SK-N-SH treated with all-trans-retinoic acid at 6 μM for 48 hours (cell line): Measurements from ENCODE around the gene ZC2HC1B.
"Not testable (repeated sequence)": the region's sequence is repeated elsewhere in the genome, so short reads cannot be mapped to it uniquely, and the experiment has no call there.

Experiments
- ATAC-seq: fragments of 200-7000 bp; cut with Tn5 transposase; 3 replicates; pipeline ENCODE4 v1.9.1; 2020; ENCODE audit warnings: mild to moderate bottlenecking, moderate library complexity
- ARNTL ChIP-seq: fragments of 450-650 bp; formaldehyde crosslinking; IDR thresholded peaks from 2 replicates; pipeline ENCODE4 v1.5.0; 2020; ENCODE audit warnings: low read depth, mild to moderate bottlenecking, moderate library complexity, borderline replicate concordance
- BACH2 ChIP-seq: fragments of 250-450 bp; sonication (Bioruptor Pico); IDR thresholded peaks from 2 replicates; pipeline ENCODE4 v1.9.0; 2021; ENCODE audit warnings: mild to moderate bottlenecking, borderline replicate concordance
- CSDC2 ChIP-seq: fragments of 250-450 bp; sonication (Bioruptor Pico); IDR thresholded peaks from 2 replicates; pipeline ENCODE4 v1.5.0; 2020; ENCODE audit warnings: mild to moderate bottlenecking, moderate library complexity
- ESRRG ChIP-seq: fragments of 250-450 bp; sonication (Bioruptor Pico); IDR thresholded peaks from 2 replicates; pipeline ENCODE4 v1.6.1; 2021; ENCODE audit warnings: mild to moderate bottlenecking
- GLIS3 ChIP-seq: fragments of 250-450 bp; sonication (Bioruptor Pico); IDR thresholded peaks from 2 replicates; pipeline ENCODE4 v1.5.0; 2020; ENCODE audit warnings: mild to moderate bottlenecking, moderate library complexity
- ISL1 ChIP-seq: fragments of 250-450 bp; sonication (Bioruptor Pico); IDR thresholded peaks from 2 replicates; pipeline ENCODE4 v2.1.2; 2022; ENCODE audit warnings: mild to moderate bottlenecking, moderate library complexity
- OSR1 ChIP-seq: fragments of 250-450 bp; sonication (Bioruptor Pico); IDR thresholded peaks from 2 replicates; pipeline ENCODE4 v1.8.0; 2022; ENCODE audit warnings: moderate library complexity, mild to moderate bottlenecking, inconsistent platforms
- PPARA ChIP-seq: fragments of 250-450 bp; sonication (Bioruptor Pico); IDR thresholded peaks from 2 replicates; pipeline ENCODE4 v1.5.0; 2020; ENCODE audit warnings: mild to moderate bottlenecking, borderline replicate concordance
- RARB ChIP-seq: fragments of 250-450 bp; sonication (Bioruptor Pico); IDR thresholded peaks from 2 replicates; pipeline ENCODE4 v1.8.0; 2021; ENCODE audit warnings: mild to moderate bottlenecking, moderate library complexity
- SNAI2 ChIP-seq: fragments of 250-450 bp; sonication (Bioruptor Pico); IDR thresholded peaks from 2 replicates; pipeline ENCODE4 v1.5.0; 2020; ENCODE audit warnings: mild to moderate bottlenecking, moderate library complexity
- ZC3H10 ChIP-seq: fragments of 250-450 bp; sonication (Bioruptor Pico); IDR thresholded peaks from 2 replicates; pipeline ENCODE4 v1.5.1; 2021; ENCODE audit warnings: mild to moderate bottlenecking, moderate library complexity
- ZFP30 ChIP-seq: fragments of 450-650 bp; formaldehyde crosslinking; IDR thresholded peaks from 2 replicates; pipeline ENCODE4 v1.5.0; 2022; ENCODE audit warnings: mild to moderate bottlenecking, moderate library complexity
- ZNF565 ChIP-seq: fragments of 450-650 bp; formaldehyde crosslinking; conservative IDR thresholded peaks from 2 replicates; pipeline ENCODE4 v1.5.0; 2020; ENCODE audit warnings: low read depth, mild to moderate bottlenecking, moderate library complexity
- ZNF70 ChIP-seq: fragments of 450-650 bp; formaldehyde crosslinking; IDR thresholded peaks from 2 replicates; pipeline ENCODE4 v1.5.0; 2020; ENCODE audit warnings: mild to moderate bottlenecking, moderate library complexity
- ZNF8 ChIP-seq: fragments of 450-650 bp; formaldehyde crosslinking; IDR thresholded peaks from 2 replicates; pipeline ENCODE4 v1.5.0; 2020; ENCODE audit warnings: mild to moderate bottlenecking, moderate library complexity
- TF ChIP-seq, protein P1 (sequence below): fragments of 250-450 bp; sonication (Bioruptor Pico); IDR thresholded peaks from 2 replicates; pipeline ENCODE4 v1.5.1; 2021; ENCODE audit warnings: mild to moderate bottlenecking, moderate library complexity
- TF ChIP-seq, protein P2 (sequence below): fragments of 250-450 bp; sonication (Bioruptor Pico); IDR thresholded peaks from 2 replicates; pipeline ENCODE4 v1.8.0; 2021; ENCODE audit warnings: low read depth, mild to moderate bottlenecking, moderate library complexity, borderline replicate concordance
- TF ChIP-seq, protein P3 (sequence below): fragments of 250-450 bp; sonication (Bioruptor Pico); IDR thresholded peaks from 2 replicates; pipeline ENCODE4 v1.8.0; 2020; ENCODE audit warnings: mild to moderate bottlenecking, moderate library complexity, borderline replicate concordance
- TF ChIP-seq, protein P4 (sequence below): fragments of 250-450 bp; sonication (Bioruptor Pico); IDR thresholded peaks from 2 replicates; pipeline ENCODE4 v1.5.1; 2020; ENCODE audit warnings: low read depth, mild to moderate bottlenecking, moderate library complexity

ZC2HC1B gene

DNA sequence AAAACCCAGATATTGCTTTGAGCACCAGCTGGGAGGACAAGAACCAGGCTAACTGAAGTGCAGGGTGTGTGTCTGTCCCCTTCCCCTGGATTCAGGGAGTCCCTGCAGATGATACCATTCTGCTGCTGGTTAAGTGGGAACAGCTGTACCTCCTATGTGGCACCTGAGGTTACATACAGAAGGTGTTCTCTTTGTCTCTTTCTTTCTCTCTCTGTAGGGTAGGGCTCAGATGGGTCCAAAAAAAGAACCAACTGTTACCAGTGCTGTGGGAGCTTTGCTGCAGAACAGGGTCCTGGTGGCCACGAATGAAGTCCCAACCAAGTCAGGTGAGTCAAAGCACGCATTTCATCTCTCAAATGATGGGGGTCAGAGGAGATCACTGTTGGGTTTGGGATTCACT is 38.6 kb downstream of the ZC2HC1B start:
- no peak for ATAC-seq
- no peak for TF ChIP-seq ESRRG (CRISPR knock-in tag)

DNA sequence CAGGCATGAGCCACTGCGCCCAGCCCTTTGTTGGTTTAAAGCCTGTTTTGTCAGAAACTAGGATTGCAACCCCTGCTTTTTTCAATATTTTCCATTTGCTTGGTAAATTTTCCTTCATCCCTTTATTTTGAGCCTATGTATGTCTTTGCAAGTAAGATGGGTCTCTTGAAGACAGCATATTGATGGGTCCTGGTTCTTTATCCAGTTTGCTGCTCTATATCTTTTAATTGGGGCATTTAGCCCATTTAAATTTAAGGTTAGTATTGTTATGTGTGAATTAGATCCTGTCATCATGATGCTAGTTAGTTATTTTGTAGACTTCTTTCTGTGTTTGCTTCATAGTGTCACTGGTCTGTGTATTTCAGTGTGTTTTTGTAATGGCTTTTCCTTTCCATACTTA is 46.8 kb downstream of the ZC2HC1B start:
- no peak for ATAC-seq
- no peak for TF ChIP-seq ZNF565
- no peak for TF ChIP-seq PPARA (CRISPR knock-in tag)
- no peak for TF ChIP-seq BACH2 (CRISPR knock-in tag)
- TF ChIP-seq, protein P1, sequence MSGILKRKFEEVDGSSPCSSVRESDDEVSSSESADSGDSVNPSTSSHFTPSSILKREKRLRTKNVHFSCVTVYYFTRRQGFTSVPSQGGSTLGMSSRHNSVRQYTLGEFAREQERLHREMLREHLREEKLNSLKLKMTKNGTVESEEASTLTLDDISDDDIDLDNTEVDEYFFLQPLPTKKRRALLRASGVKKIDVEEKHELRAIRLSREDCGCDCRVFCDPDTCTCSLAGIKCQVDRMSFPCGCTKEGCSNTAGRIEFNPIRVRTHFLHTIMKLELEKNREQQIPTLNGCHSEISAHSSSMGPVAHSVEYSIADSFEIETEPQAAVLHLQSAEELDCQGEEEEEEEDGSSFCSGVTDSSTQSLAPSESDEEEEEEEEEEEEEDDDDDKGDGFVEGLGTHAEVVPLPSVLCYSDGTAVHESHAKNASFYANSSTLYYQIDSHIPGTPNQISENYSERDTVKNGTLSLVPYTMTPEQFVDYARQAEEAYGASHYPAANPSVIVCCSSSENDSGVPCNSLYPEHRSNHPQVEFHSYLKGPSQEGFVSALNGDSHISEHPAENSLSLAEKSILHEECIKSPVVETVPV (CRISPR knock-in tag): no peak
- TF ChIP-seq, protein P2, sequence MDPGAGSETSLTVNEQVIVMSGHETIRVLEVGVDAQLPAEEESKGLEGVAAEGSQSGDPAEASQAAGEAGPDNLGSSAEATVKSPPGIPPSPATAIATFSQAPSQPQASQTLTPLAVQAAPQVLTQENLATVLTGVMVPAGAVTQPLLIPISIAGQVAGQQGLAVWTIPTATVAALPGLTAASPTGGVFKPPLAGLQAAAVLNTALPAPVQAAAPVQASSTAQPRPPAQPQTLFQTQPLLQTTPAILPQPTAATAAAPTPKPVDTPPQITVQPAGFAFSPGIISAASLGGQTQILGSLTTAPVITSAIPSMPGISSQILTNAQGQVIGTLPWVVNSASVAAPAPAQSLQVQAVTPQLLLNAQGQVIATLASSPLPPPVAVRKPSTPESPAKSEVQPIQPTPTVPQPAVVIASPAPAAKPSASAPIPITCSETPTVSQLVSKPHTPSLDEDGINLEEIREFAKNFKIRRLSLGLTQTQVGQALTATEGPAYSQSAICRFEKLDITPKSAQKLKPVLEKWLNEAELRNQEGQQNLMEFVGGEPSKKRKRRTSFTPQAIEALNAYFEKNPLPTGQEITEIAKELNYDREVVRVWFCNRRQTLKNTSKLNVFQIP (CRISPR knock-in tag): no peak
- TF ChIP-seq OSR1: no peak
- TF ChIP-seq SNAI2: no peak

DNA sequence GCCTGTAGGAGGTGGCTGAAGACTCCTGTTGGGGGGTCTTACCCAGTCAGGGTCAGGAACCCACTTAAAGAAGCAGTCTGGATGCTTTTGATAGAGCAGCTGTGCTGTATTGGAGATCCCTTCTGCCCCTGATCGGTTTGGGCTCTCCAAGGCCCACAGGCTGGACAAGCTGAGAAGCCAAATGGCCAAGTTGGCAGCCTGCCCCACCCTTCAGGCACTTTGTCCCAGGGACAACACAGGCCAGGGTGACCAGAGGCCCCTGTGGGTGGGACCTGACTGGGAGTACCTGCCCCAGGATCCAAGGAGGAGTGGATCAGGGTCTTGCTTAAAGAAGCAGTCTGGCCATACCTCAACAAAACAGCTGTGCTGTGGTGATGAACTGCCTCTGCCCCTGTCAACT is 48.4 kb downstream of the ZC2HC1B start:
- TF ChIP-seq ZNF8 (no peak), BACH2 (CRISPR knock-in tag) (no peak), CSDC2 (no peak), GLIS3 (no peak), ZFP30 (CRISPR knock-in tag) (no peak), SNAI2 (no peak), ISL1 (CRISPR knock-in tag) (no peak), PPARA (CRISPR knock-in tag) (no peak), ARNTL (no peak), ZC3H10 (no peak), OSR1 (no peak), ESRRG (CRISPR knock-in tag) (no peak)
- TF ChIP-seq, protein P3, sequence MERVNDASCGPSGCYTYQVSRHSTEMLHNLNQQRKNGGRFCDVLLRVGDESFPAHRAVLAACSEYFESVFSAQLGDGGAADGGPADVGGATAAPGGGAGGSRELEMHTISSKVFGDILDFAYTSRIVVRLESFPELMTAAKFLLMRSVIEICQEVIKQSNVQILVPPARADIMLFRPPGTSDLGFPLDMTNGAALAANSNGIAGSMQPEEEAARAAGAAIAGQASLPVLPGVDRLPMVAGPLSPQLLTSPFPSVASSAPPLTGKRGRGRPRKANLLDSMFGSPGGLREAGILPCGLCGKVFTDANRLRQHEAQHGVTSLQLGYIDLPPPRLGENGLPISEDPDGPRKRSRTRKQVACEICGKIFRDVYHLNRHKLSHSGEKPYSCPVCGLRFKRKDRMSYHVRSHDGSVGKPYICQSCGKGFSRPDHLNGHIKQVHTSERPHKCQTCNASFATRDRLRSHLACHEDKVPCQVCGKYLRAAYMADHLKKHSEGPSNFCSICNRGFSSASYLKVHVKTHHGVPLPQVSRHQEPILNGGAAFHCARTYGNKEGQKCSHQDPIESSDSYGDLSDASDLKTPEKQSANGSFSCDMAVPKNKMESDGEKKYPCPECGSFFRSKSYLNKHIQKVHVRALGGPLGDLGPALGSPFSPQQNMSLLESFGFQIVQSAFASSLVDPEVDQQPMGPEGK (CRISPR knock-in tag): no peak
- TF ChIP-seq, protein P1 (CRISPR knock-in tag): no peak
- ATAC-seq: no peak

DNA sequence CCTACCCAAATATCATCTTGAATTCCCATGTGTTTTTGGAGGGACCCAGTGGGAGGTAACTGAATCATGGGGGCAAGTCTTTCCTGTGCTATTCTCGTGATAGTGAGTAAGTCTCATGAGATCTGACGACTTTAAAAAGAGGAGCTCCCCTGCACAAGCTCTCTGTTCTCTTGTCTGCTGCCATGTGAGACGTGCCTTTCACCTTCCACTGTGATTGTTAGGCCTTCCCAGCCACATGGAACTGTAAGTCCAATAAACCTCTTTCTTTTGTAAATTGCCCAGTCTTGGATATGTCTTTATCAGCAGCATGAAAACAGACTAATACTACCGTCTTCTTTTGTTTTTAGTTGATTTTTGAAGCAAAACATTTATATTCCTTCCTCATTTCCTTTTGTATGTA is 52.8 kb downstream of the ZC2HC1B start:
- not testable (repeated sequence) for ATAC-seq

DNA sequence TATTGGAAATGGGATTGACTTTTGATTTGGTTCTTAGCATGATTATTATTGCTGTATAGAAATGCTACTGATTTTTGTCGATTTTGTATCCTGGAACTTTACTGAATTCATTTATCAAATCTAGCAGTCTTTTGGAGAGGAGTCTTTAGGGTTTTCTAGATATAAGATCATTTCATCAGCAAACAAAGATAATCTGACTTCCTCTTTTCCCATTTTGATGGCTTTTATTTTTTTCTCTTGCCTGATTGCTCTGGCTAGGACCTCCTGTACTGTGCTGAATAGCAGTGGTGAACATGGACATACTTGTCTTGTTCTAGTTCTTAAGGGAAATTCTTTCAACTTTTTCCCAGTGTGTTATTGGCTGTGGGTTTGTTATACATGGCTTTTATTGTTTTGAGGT is 64.6 kb downstream of the ZC2HC1B start:
- TF ChIP-seq, protein P2 (CRISPR knock-in tag): no peak
- TF ChIP-seq RARB (CRISPR knock-in tag): no peak
- no peak for TF ChIP-seq ESRRG (CRISPR knock-in tag)
- no peak for TF ChIP-seq BACH2 (CRISPR knock-in tag)
- TF ChIP-seq ISL1 (CRISPR knock-in tag): no peak
- no peak for TF ChIP-seq PPARA (CRISPR knock-in tag)
- no peak for TF ChIP-seq ZFP30 (CRISPR knock-in tag)
- TF ChIP-seq, protein P3 (CRISPR knock-in tag): no peak
- TF ChIP-seq, protein P4, sequence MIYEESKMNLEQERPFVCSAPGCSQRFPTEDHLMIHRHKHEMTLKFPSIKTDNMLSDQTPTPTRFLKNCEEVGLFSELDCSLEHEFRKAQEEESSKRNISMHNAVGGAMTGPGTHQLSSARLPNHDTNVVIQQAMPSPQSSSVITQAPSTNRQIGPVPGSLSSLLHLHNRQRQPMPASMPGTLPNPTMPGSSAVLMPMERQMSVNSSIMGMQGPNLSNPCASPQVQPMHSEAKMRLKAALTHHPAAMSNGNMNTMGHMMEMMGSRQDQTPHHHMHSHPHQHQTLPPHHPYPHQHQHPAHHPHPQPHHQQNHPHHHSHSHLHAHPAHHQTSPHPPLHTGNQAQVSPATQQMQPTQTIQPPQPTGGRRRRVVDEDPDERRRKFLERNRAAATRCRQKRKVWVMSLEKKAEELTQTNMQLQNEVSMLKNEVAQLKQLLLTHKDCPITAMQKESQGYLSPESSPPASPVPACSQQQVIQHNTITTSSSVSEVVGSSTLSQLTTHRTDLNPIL (CRISPR knock-in tag): no peak
- no peak for TF ChIP-seq ZNF70 (CRISPR knock-in tag)
- TF ChIP-seq, protein P1 (CRISPR knock-in tag): no peak
- TF ChIP-seq, all 23 proteins: peak for 0
- no peak for ATAC-seq
